Caco-2 (cell line): Measurements from ENCODE around the gene TXN2. TPM values are rescaled to one million over a fixed set of nuclear protein-coding genes. Genes with fewer than 3 reads are reported as not detected.

ENCODE experiments used
- BruUV-seq: library from RNA; stranded (reverse); fragments of 400-500 nt; replicated peaks from 2 replicates; lab custom pipeline; 2021; lab: Mats Ljungman, UMichigan
- CTCF ChIA-PET: fragments of 300-600 bp; sonication (Branson Sonifier 250); formaldehyde crosslinking; loops from one replicate; lab custom pipeline; 2022; ENCODE audit warnings: antibody characterized with exemption; lab: Charles Lee
- POLR2A ChIA-PET: fragments of 300-600 bp; sonication (Branson Sonifier 250); formaldehyde crosslinking; loops from one replicate; lab custom pipeline; 2022; ENCODE audit warnings: antibody characterized with exemption; lab: Charles Lee
- DNase-seq, 2 experiments: peaks; one replicate each; pipeline versions ENCODE4 v3.0.0 to v3.0.0-alpha.2; 2020 to 2022
- H3K27me3 ChIP-seq: replicated peaks from 2 replicates; pipeline ENCODE4 v1.6.0; 2011; ENCODE audit warnings: low read length; ENCODE audit not compliant: control insufficient read depth, insufficient read depth
- H3K36me3 ChIP-seq: 2 replicates; pipeline ENCODE4 v1.5.1; 2011; ENCODE audit warnings: low read length; ENCODE audit not compliant: control insufficient read depth, insufficient read depth
- H3K4me1 ChIP-seq: fragments of 250-450 bp; sonication (Bioruptor Pico); 2 replicates; pipeline ENCODE4 v1.5.1; 2020; ENCODE audit warnings: mild to moderate bottlenecking
- H3K4me3 ChIP-seq: 2 replicates; pipeline ENCODE4 v1.5.1; 2011; ENCODE audit warnings: low read depth, mild to moderate bottlenecking, control low read depth, low read length
- H3K9me3 ChIP-seq: fragments of 250-450 bp; sonication (Bioruptor Pico); 2 replicates; pipeline ENCODE4 v1.5.1; 2020; ENCODE audit warnings: mild to moderate bottlenecking, moderate library complexity
- H3K27ac Mint-ChIP-seq: one replicate; pipeline ENCODE4 v1.8.0; 2022; ENCODE audit warnings: mixed read lengths; ENCODE audit not compliant: unreplicated experiment
- H3K27me3 Mint-ChIP-seq: one replicate; pipeline ENCODE4 v1.8.0; 2022; ENCODE audit warnings: mixed read lengths; ENCODE audit not compliant: insufficient read depth, unreplicated experiment
- H3K36me3 Mint-ChIP-seq: one replicate; pipeline ENCODE4 v1.8.0; 2022; ENCODE audit warnings: mild to moderate bottlenecking, mixed read lengths; ENCODE audit not compliant: insufficient read depth, unreplicated experiment
- H3K4me1 Mint-ChIP-seq: one replicate; pipeline ENCODE4 v1.8.0; 2022; ENCODE audit warnings: low read depth, mixed read lengths; ENCODE audit not compliant: unreplicated experiment
- H3K4me3 Mint-ChIP-seq: one replicate; pipeline ENCODE4 v1.8.0; 2022; ENCODE audit warnings: mild to moderate bottlenecking, moderate library complexity, mixed read lengths; ENCODE audit not compliant: unreplicated experiment
- H3K9me3 Mint-ChIP-seq: one replicate; pipeline ENCODE4 v1.8.0; 2022; ENCODE audit warnings: mixed read lengths; ENCODE audit not compliant: unreplicated experiment
- intact Hi-C: fragments of 100-400 bp; cut with micrococcal nuclease; formaldehyde crosslinking; loops from one replicate; pipeline ENCODE4 v1.10.0; 2022; ENCODE audit not compliant: unreplicated experiment
- total RNA-seq: library from RNA; stranded (reverse); gene quantifications from 2 replicates; pipeline ENCODE4 v1.2.3, GENCODE V29; 2022
- TF ChIP-seq, protein P1 (sequence below), 2 experiments: fragments of 200-600 bp in 1 of 2; IDR thresholded peaks; 1 replicate in 1 of 2; 2 replicates in 1 of 2; pipeline versions ENCODE4 v1.5.1 to v1.8.0; 2011 to 2022; ENCODE audit warnings: antibody characterized with exemption in 1 of 2, control low read depth in 1 of 2, inconsistent platforms in 1 of 2, low read depth in 1 of 2, low read length in 1 of 2, mild to moderate bottlenecking in 1 of 2, moderate library complexity in 1 of 2; ENCODE audit not compliant: insufficient read depth in 1 of 2, severe bottlenecking in 1 of 2, unreplicated experiment in 1 of 2

TXN2 gene
- total RNA-seq, 1 experiment from 2014 or later = 75.8 TPM

DNA sequence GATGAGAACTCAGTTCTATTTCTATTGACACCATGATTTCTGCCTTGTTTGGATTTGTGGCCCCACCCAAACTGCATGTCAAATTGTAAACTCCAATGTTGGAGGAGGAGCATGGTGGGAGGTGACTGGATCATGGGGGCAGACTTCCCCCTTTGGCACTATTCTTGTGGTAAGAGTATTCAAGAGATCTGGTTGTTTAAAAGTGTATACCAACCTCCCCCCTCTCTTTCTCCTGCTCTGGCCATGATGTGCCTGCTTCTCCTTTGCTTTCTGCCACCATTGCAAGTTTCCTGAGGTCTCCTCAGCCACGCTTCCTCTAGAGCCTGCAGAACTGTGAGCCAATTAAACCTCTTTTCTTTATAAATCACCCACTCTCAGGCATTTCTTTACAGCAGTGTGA, 33.3 kb upstream of the TXN2 start:
- no peaks in the 10 kb centered on the region for H3K9me3 ChIP-seq
- peaks cover 12% of the 10 kb centered on the region for H3K4me1 Mint-ChIP-seq
- no peak for DNase-seq
- peaks cover 12% of the 10 kb centered on the region for H3K36me3 ChIP-seq
- no peaks in the 10 kb centered on the region for H3K9me3 Mint-ChIP-seq
- no peaks in the 10 kb centered on the region for H3K27me3 Mint-ChIP-seq
- H3K36me3 Mint-ChIP-seq = peaks cover 96% of the 10 kb centered on the region
- H3K4me3 ChIP-seq = no peak overlapping the region
- no TSS peak for BruUV-seq
- intact Hi-C loops = no loop called here
- no peak overlapping the region for H3K4me3 Mint-ChIP-seq
- TF ChIP-seq, protein P1, sequence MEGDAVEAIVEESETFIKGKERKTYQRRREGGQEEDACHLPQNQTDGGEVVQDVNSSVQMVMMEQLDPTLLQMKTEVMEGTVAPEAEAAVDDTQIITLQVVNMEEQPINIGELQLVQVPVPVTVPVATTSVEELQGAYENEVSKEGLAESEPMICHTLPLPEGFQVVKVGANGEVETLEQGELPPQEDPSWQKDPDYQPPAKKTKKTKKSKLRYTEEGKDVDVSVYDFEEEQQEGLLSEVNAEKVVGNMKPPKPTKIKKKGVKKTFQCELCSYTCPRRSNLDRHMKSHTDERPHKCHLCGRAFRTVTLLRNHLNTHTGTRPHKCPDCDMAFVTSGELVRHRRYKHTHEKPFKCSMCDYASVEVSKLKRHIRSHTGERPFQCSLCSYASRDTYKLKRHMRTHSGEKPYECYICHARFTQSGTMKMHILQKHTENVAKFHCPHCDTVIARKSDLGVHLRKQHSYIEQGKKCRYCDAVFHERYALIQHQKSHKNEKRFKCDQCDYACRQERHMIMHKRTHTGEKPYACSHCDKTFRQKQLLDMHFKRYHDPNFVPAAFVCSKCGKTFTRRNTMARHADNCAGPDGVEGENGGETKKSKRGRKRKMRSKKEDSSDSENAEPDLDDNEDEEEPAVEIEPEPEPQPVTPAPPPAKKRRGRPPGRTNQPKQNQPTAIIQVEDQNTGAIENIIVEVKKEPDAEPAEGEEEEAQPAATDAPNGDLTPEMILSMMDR (IDR thresholded peaks at IDR 0.05; ENCODE audit: insufficient read depth in 1 of 2, low read depth in 1 of 2, low read length in 1 of 2, severe bottlenecking in 1 of 2, unreplicated experiment in 1 of 2) = no peak
- CTCF ChIA-PET = no interaction called here
- no peak overlapping the region for H3K27ac Mint-ChIP-seq
- no peaks in the 10 kb centered on the region for H3K4me1 ChIP-seq
- H3K27me3 ChIP-seq = no peaks in the 10 kb centered on the region
- POLR2A ChIA-PET = no interaction called here

DNA sequence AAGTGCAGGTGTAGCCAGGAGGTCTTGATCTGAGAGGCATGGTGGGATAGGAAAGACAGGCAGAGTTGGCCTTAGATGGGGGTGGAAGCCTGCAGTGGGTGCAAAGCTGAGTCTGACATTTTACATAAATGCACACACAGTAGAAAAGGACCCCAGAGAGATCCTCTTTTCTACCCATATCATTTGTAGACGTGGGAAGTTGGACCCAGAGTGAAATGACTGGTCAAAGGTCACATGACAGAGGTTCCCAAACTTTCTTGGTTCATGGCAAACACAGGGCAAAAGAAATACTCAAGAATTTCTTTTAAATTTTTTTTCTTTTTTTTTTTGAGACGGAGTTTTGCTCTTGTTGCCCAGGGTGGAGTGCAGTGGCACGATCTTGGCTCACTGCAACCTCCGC, 31.6 kb upstream of the TXN2 start:
- Mint-ChIP-seq H3K27ac (no peak overlapping the region), H3K27me3 (no peaks in the 10 kb centered on the region), H3K4me3 (no peak overlapping the region), H3K9me3 (no peaks in the 10 kb centered on the region), H3K36me3 (peaks cover 89% of the 10 kb centered on the region), H3K4me1 (peaks cover 12% of the 10 kb centered on the region)
- no peaks in the 10 kb centered on the region for H3K4me1 ChIP-seq
- H3K36me3 ChIP-seq = peaks cover 8% of the 10 kb centered on the region
- H3K9me3 ChIP-seq = no peaks in the 10 kb centered on the region
- no peaks in the 10 kb centered on the region for H3K27me3 ChIP-seq
- ChIA-PET POLR2A (no interaction called here), CTCF (no interaction called here)
- intact Hi-C loops = no loop called here
- TF ChIP-seq, protein P1 (IDR thresholded peaks at IDR 0.05; ENCODE audit: insufficient read depth in 1 of 2, low read depth in 1 of 2, low read length in 1 of 2, severe bottlenecking in 1 of 2, unreplicated experiment in 1 of 2) = no peak
- DNase-seq = no peak
- BruUV-seq = no TSS peak
- H3K4me3 ChIP-seq = no peak overlapping the region

DNA sequence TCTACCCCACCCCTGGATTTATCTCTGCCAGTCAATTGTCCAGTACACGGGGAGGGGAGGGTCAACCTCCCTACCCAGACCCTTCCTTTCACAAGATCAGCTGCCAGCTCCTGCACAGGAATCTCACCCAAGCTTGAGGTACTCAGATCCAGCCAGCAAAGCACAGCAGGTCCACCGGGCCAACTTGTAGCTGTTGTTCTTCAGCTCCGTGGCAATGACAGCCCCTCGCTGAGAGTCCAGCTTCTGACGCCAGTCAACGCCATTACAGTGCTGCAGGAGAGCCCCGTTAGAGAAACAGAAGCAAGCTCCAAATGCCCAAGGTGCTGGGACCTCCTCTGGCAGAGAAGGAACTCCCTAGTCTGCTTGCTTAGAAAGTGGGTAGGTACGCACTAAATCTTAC, 30.9 kb upstream of the TXN2 start:
- no peak for DNase-seq
- no peaks in the 10 kb centered on the region for H3K27me3 ChIP-seq
- H3K9me3 ChIP-seq = no peaks in the 10 kb centered on the region
- Mint-ChIP-seq H3K36me3 (peaks cover 90% of the 10 kb centered on the region), H3K27ac (no peak overlapping the region), H3K9me3 (no peaks in the 10 kb centered on the region), H3K27me3 (no peaks in the 10 kb centered on the region), H3K4me3 (no peak overlapping the region), H3K4me1 (peaks cover 16% of the 10 kb centered on the region)
- ChIA-PET CTCF (interaction anchor here (0.7 kb wide), 1 partner anchor 11 kb away, joined by 4 read pairs; no protein-coding TSS in a partner anchor), POLR2A (no interaction called here)
- TF ChIP-seq, protein P1 (IDR thresholded peaks at IDR 0.05; ENCODE audit: insufficient read depth in 1 of 2, low read depth in 1 of 2, low read length in 1 of 2, severe bottlenecking in 1 of 2, unreplicated experiment in 1 of 2) = no peak
- intact Hi-C loops = no loop called here
- BruUV-seq = no TSS peak
- H3K4me1 ChIP-seq = peaks cover 3% of the 10 kb centered on the region
- H3K36me3 ChIP-seq = peaks cover 8% of the 10 kb centered on the region
- no peak overlapping the region for H3K4me3 ChIP-seq
